Measurements from ENCODE around the gene KRT3.
"Not testable (repeated sequence)": the region's sequence is repeated elsewhere in the genome, so short reads cannot be mapped to it uniquely, and the experiment has no call there.

Gene KRT3

DNA sequence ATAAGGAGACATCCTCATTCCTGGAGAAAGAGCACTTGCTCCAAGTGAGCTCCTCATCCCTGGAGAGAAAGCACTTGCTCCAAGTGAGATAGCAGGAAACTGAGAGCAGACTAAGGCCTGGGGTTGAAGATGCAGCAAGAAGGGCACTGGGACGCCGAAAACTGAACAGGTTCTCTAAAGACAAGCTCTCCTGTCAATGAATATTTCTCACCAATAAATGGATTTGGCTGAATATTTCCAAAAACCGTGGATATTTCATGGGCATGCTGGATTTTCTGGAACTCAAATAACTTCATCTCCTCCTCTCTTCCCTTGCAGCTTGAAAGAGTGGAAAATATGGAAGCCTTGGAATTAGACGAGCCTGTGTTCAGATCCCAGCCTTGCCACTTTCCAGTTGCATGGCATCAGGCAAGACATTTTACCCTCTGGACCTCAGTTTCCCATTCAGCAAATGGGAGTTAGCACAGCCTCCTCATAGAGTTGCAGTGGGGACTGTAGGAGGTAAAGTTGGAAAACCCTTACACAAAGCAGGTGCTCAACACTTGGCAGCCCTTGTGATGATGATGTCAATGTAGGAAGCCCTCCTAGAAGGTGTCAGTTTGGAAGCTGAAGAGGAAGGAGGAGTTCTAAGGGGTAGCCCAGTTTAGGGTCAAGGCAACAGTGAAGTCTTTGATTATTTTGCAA is 14.4 kb downstream of the KRT3 start:
- no peak for DNase-seq (ENCODE audit: low read depth)

DNA sequence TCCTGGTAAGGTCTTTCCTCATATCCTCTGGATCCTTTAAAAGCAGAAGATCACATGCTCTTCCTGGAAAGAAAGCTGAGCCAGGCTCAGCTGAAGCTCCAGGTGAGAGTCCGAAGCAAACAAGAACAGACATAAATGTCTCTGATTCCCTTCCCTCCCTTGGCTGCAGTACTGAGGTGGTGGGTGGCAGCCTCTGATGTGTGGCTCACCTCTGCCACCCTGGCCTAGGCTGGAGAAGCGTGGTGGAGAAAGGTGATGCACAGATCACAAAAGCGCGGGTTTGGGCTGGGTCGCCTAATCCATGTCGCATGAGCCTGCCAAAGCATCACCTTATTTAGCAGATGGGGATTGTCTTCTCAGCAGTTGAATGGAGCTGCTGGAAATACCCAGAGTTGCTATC is 16.0 kb downstream of the KRT3 start:
- DNase-seq (ENCODE audit: low read depth), result no peak

DNA sequence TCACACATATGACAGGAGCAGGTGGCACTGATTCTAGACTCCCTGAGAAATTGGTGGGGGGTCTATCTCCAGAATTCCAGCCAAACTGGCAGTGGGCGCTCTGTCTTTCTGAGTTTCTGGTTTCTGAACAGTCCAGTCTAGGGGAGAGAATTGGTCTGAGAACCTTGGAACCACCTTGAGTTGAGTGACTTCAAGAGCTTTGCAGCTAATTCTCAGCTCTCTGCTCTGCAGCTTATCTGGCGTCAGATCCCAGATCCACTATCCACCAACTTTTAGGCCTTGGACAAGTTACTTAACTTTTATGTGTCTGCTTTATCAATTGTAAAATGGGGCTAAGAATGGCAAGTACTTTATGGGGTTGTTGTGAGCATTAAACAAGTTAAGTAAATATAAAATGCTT is 17.1 kb downstream of the KRT3 start:
- DNase-seq (ENCODE audit: low read depth), result no peak

DNA sequence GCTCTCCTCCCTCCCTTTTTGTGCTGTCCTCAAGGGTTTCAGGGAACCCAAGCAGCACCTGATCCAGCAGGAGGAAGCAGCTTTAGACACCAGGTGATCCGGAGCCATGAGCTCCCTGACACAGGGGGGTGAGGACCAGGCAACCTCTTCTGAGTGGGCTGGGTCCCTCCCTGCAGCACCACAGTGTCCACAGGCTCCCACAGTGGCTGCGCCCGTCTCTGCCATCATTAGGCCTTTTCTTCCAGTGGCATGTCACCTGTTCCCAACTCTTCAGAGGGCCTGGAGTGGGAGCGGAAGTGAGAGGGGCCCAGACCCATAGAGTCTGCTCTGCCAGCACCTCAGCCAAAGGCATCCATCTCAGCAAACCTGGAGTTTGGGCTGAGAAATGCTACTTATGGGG is 18.4 kb downstream of the KRT3 start:
- DNase-seq (ENCODE audit: low read depth), result no peak

DNA sequence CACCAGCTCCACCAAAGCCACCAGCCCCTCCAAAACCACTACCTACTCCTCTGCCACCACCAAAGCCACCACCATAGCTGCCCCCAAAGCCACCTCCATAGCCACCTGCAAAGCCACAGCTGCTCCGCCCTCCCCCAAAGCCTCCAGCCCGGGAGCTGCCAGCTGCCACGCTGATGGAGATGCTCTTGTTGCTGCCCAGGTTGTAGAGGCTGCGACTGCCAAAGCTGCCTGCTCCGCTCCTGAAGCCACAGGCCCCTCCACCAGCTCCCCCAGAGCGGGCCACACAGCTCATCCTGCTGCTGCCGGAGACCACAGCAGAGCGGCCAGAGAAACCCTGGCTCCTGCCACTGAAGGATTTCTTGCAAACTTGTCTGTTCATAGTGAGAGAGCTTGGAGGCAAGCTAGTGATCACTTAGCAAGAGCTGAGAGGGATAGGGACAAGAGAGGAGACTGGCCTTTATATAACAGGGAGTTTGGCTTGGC is 19.0 kb downstream of the KRT3 start, which contains the start of gene KRT76:
TSS of gene KRT76 (minus strand) at position 433 of the 483 bp plus-strand sequence. CDS start at position 379, 54 bp downstream.
- DNase-seq (ENCODE audit: low read depth), result no peak

DNA sequence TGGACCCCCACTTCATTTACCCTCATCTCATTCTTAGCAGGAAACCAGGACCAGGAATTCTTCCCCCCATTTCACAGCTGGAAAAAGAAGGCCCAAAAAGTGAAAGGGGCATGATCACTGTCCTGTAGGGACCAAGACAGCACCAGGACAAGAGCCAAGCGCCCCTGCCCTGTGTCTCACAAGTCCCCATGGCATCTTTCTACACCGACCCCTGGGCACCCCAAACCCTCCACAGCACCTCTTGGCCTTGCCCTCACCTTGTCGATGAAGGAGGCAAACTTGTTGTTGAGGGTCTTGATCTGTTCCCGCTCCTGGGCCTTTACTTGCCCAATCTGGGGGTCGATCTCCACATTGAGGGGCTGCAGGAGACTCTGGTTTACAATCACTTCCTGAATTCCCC is 19.5 kb downstream of the KRT3 start:
- no peak for DNase-seq (ENCODE audit: low read depth)

DNA sequence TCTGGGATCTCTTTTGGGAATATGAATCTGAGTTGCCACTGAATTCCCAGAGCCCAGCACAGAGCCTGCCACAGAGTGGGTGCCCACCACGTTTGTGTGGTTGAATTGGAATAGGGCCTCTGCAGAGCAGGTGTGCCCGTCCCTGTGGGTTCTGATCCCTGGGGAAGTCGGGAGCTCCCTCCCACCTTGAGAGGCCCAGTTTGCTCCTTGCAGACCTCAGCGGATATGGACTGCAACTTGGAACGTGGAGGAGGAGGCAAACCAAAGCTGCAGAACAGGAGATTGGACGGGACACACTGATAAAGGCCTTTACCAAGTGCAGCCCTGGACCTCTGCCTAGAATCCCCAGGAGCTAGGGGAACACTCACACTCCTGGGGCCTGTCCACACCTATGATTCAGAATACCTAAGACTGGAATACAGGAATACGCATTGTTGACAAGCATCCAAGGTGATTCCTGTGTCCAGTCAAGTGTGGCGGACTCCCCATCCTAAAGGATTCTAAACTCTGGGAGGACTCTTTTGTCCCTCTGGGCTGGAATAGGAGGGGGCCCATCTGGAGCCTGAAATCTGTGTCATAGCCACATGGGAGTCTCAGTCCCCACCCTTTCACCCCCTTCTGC is 21.2 kb downstream of the KRT3 start:
- DNase-seq (ENCODE audit: low read depth), result no peak

DNA sequence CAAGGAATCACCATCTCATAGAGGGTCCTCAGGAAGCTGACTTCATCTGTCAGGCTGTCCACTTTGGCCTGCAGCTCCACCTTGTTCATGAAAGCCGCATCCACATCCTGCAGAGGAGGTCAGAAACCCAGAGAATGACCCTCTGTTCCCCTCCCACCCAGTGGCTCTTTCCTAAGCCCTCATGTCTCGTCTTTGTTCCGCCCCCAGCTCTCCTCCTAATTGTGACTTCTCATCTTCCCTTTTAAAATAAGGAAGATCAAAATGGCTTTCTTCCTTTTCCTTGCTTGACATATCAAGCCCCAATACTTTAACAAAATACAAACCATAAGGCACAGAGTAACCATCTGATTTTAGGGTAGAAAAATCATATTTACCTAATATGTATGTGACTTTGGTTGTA is 23.1 kb downstream of the KRT3 start:
- no peak for DNase-seq (ENCODE audit: low read depth)

DNA sequence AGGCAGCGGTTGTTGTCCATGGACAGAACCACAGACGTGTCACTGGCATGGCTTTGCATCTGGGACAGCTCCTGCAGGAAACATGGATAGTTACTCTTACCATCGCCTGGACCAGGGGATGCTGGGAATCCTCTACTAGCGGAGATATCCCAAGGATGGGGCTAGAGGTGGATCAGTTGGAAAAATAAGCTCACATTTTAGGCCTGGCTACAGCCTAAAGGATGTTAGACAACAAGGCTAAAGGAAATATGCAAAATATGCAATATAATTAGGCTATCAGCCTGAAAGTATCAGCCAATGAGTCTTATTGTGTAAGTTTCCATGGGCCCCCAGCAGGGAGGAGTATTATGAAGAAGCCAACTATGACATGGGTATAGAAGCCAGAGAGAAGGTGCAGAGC is 23.7 kb downstream of the KRT3 start:
- no peak for DNase-seq (ENCODE audit: low read depth)

DNA sequence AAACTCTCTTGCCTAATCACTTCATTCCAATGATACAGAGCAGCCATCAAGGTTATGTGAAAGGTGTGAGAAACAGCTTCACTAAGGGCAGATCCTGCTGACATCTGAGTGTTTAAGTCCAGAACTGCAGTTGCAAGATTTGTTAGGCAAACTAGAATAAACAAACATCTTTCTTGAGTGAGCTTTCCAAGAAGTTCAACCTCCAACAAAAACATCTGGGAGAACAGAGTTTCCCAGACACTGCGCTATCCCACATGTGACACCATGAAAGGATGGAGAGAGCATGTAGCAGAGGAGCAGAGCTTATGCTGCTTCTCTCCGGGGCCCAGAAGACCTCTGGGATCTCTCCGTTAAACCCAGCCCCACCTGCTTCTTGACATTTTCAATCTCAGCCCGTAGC is 24.4 kb downstream of the KRT3 start:
- no peak for DNase-seq (ENCODE audit: low read depth)

DNA sequence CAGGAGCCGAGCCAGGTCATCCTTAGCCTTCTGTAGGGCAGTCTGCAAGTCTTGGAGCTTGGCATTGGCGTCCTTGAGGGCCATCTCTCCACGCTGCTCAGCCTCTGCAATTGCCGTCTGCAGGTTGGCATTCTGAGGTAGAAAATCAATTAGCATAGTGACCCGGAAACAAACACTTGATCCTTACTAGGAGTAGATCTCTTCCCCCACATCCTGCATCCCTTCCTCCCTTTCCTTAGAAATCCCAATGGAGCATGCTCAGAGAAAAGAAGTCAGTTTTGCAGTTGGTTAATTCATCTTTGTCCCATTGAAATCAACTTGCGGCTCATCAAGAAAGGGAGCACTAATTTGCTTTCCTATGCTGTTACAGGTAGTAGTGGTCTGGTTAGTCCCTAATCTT is 24.8 kb downstream of the KRT3 start:
- DNase-seq (ENCODE audit: low read depth), result no peak

DNA sequence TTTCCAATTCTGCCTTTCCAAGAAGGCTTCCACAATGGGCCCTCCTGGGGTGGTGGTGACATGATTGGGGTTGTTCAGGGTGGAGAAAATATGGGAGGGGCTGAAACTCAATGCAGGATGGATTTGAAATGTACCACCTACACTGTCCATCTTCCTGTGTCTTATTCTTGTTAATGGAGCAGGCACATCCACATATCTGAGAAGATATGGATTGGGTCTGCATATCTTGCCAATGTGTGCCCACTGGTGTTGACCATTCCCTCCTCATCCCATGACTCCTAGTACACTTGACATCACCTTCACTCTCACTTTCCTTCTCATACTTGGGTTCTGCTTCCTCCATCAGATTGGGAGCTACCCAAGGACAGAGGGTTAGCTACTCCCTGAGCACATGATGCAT is 26.0 kb downstream of the KRT3 start:
- DNase-seq (ENCODE audit: low read depth), result no peak

DNA sequence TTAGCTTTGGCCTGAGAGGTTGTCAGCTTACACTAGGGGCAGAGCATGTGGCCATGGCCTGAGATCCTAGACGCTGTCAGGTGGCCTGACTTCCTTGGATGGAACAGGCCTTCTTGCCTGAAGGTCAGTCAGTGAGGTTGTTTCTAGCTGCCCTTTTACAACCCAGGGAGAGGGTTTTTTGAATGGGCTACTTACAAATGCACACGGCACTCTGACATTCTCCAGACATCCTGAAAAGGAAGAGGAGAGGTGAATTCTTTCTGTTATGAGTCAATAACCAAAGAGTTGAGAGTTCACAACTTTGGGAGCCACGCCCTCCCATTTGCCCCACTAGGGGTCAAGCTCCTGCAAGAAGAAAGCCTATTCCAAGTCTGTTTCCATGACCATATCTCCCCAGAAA is 26.6 kb downstream of the KRT3 start:
- no peak for DNase-seq (ENCODE audit: low read depth)

DNA sequence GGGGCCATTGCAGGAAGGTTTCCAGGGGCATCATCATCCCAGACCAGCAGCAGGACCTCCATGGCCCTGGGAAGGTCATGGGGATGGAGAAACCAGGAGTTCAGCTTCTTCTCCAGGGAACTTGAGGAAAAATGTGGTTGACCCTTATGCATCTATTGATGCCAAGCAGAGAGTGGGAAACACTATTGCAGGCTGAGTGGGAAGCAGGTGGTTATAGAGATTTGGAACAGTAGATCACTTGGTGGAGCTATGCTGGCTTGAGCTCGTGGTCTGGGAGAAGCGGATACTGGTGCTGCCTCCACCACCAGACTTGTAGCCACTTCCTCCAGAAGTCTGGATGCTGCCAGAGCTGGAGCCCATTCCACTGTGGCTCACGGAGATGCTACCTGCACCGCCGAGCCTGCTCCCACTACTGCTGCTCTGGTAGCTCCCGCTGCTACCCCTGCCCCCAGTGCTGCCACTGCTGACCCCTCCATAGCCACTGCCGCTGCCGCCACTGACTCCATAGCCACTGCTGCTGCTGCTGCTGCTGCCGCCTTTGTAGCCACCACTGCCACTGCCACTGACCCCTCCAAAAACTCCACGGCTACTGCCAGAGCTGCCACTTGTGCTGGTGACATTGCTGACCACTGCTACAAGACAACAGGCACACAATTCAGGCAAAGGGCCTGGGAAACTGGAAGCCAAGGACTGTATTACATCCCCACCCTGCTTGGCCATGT is 27.3 kb downstream of the KRT3 start:
- DNase-seq (ENCODE audit: low read depth), result no peak

DNA sequence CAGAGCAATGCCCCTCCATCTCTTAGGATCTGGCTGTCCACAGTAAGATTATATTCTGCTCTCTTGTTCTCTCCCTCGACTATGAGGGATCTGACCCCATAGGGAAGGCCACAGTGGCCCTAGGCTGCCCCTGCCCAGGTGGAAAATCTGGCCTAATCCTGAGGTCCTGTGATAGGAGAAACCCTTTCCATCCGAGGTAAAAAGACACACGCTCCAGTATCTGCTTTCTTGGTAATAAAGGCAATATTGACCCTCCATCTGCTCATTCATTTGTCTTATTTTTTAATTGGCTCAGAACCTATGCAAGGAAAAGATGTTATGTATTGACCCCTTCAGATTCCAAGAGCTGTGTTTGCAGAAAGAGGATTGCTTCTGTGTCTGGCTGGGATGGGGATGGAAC is 28.5 kb downstream of the KRT3 start:
- no peak for DNase-seq (ENCODE audit: low read depth)

DNA sequence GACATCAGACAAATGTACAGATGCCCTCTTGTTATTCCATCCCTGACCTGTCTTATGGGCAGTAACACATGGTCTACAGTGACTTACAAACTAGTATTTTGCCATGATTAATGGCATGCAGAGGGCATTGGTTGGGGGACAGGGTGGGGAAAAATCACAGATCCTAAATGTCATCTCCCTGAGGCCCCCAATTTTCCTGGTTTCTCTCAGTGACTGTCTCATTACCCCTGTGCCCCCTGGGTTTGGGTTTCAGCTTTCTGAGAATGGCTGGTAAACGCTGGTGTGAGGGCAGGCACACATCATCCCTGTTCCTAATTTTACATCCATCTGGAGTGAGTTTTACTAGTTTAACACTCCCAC is 28.9 kb downstream of the KRT3 start:
- no peak for DNase-seq (ENCODE audit: low read depth)

DNA sequence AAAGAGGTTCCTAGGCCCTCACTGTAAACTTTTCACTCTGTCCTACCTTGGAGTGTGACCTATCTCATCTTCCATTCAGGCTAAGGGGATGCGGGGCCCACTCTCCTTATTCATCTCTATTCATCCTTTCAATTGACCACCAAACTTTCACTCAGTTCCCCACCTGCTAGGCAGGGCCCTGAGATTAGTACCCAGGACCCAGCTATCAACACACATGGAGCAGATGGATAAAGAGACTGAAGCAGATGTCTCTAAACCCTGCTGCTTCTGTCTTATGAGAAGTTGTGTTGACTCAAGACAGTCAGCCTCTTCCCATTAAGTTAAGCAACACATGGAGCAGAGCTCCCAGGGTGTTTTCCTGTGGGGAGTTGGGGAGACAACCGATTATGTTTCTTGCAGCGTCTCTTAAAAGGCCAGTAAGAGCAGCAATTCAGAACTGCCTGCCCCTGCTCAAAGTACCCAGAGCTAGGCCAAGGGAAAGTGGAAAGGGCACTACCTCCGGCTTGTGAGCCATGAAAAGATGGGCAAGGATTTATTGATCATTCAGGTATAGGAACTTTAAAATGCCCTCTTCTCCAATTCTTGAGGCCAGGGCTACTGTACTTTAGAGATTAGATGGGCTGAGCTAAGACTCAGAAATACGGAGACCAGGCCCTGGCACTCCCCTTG is 29.4 kb downstream of the KRT3 start:
- DNase-seq (ENCODE audit: low read depth), result no peak

DNA sequence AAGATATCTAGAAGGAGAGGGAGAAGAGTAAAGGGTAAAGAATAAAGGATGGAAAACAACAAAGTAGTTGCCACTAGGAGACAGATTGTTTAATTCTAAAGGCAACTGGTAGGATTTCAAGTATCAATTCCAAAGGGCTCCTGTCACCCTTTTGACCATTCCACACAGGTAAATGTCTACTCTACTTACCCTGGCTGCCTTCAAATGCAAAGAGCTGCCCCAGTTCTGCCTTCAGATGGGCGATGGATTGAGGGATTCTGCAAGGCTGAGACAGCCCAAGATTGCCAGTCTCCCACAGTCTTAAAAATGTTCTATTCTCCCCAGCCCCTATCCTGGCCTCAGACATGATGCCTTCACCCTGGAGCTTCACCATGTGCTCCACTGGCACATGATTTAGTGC is 30.2 kb downstream of the KRT3 start:
- DNase-seq (ENCODE audit: low read depth), result no peak

DNA sequence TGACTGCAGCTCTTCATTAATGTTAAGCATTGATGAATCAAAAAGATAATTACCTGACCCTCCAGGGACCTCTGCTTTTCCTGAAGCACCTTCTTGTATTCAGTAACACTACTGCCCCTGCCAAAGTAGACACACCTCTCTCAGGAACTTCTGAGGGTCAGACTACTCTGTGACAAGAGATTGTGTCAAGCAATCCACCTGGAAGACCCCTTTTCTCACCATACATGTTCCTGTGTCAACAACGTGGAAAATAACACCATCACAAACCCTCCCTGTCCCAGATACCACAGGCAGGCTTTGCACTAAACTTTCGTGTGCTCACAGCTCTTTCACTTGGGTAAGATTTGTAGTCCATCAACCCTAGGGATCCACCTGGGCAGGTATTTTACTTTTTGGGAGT is 31.9 kb downstream of the KRT3 start:
- no peak for DNase-seq (ENCODE audit: low read depth)

DNA sequence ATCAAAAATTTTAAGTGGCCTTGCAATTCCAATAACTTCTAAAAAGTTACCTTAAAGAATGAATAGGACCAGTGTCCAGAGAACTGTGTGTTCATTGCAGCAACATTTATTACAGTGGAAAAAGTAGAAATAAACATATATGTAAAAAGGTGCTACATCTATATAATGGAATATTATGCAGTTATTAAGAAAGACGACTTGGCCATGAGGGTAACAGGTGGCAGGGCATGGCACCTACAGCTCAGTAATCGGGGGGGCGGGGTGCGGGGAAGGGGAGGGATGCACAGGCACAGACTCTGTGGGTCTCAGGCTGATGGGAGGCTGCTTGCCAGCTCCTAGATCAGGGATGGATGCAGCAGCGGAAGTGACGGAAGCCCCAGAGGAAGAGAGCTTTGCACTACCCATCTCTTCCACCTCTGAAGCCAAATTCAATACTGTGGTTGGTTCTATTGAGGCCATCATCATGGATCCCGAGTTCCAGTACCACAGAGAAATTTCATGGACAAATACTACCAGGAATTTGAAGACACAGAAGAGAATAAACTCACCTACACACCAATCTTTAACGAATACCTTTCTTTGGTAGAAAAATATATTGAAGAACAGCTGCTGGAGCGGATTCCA is 32.8 kb downstream of the KRT3 start:
- no peak for DNase-seq (ENCODE audit: low read depth)

DNA sequence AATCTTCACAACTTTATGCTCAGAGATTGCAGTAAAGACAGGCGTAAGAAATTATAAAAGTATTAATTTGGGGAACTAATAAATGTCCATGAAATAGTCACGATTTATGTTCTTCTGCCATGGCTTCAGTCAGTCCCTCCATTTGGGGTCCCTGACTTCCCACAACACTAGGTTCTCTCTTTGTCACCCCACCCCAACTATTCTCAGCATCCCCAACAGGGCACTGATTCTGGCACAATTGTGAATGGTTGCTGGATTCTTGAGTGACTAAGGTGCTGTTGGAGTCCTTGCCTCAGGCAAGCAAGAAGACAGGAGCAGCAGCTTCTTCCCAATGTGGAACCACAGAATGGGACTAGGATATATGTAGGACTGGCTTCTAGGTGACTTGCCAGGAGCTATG is 34.1 kb downstream of the KRT3 start:
- DNase-seq (ENCODE audit: low read depth), result no peak

DNA sequence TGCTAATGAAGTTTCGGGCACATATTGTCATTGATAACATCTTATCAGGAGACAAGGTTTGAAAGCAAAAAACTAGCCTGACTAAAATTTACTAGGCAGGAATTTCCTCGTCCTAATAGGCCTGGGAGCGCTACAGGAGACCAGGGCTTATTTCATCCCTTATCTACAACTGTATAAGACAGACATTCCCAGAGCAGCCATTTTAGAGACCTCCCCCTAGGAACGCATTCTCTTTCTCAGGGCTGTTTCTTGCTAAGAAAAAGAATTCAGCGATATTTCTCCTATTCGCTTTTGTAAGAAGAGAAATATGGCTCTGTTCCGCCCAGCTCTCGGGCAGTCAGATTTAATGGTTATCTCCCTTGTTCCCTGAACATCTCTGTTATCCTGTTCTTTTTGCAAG is 34.7 kb downstream of the KRT3 start:
- not testable (repeated sequence) for DNase-seq (ENCODE audit: low read depth)

Measured in CMK (cell line).